Nephron progenitor cell (in vitro differentiated cells): ENCODE data around the gene GAS7.
"Not testable (repeated sequence)": the region's sequence is repeated elsewhere in the genome, so short reads cannot be mapped to it uniquely, and the experiment has no call there.

Source experiments
- DNase-seq: peaks from one replicate; pipeline ENCODE4 v3.0.0; 2021
- H3K27ac Mint-ChIP-seq: 2 replicates; pipeline ENCODE4 v1.8.0; 2021; ENCODE audit warnings: mild to moderate bottlenecking, moderate library complexity, mixed read lengths
- H3K27me3 Mint-ChIP-seq: 2 replicates; pipeline ENCODE4 v1.8.0; 2021; ENCODE audit warnings: mild to moderate bottlenecking, low read depth, mixed read lengths; ENCODE audit not compliant: poor library complexity
- H3K36me3 Mint-ChIP-seq: 2 replicates; pipeline ENCODE4 v1.8.0; 2021; ENCODE audit warnings: low read depth, mixed read lengths
- H3K4me1 Mint-ChIP-seq: 2 replicates; pipeline ENCODE4 v1.8.0; 2021; ENCODE audit warnings: mixed read lengths
- H3K4me3 Mint-ChIP-seq: 2 replicates; pipeline ENCODE4 v1.8.0; 2021; ENCODE audit warnings: mild to moderate bottlenecking, moderate library complexity, mixed read lengths
- H3K9me3 Mint-ChIP-seq: 2 replicates; pipeline ENCODE4 v1.8.0; 2021; ENCODE audit warnings: mild to moderate bottlenecking, moderate library complexity, mixed read lengths
- TF ChIP-seq, protein P1 (sequence below): fragments of 200-600 bp; sonication (generic); IDR thresholded peaks from 2 replicates; pipeline ENCODE4 v1.5.0; 2021; ENCODE audit warnings: antibody characterized with exemption

Gene GAS7

DNA sequence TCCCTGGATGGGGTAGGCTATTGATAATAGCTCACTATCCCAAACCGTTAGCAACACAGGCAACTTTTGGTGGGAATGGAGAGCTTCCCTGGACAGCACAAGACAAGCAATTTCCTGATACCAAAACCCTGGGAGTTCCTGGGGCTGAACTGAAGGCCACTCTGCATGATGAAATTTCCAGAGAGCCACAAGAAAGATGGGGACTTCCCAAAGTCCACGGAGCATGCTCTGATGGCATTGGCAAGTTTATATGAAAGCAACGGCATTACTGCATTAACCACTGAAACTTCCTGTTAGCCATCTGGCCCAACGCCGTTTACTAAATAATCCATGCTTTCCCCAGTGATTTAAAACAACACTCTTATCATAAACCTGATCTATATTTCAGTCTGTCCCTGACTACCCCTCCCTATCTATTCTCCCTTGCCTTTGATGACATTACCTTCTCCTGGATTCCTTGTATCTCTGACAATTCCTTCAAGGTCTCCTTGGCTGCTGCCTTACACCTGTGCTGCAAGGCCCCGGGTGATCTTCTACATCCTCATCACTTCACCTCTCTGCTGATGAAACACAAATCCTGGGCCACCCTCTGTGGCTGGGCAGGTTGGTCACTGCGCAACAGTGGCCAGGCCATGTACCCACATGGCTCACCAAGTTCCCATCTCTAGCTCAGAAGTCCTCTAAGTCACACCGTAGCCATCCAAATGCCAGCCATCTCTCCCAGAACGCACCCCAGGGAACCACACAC lies 184.9 kb downstream of the GAS7 start:
- TF ChIP-seq, protein P1, sequence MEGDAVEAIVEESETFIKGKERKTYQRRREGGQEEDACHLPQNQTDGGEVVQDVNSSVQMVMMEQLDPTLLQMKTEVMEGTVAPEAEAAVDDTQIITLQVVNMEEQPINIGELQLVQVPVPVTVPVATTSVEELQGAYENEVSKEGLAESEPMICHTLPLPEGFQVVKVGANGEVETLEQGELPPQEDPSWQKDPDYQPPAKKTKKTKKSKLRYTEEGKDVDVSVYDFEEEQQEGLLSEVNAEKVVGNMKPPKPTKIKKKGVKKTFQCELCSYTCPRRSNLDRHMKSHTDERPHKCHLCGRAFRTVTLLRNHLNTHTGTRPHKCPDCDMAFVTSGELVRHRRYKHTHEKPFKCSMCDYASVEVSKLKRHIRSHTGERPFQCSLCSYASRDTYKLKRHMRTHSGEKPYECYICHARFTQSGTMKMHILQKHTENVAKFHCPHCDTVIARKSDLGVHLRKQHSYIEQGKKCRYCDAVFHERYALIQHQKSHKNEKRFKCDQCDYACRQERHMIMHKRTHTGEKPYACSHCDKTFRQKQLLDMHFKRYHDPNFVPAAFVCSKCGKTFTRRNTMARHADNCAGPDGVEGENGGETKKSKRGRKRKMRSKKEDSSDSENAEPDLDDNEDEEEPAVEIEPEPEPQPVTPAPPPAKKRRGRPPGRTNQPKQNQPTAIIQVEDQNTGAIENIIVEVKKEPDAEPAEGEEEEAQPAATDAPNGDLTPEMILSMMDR = no peak
- Mint-ChIP-seq H3K36me3 (no peaks in the 10 kb centered on the region), H3K4me3 (no peak overlapping the region), H3K4me1 (peaks cover 17% of the 10 kb centered on the region), H3K27me3 (peaks cover 17% of the 10 kb centered on the region), H3K27ac (no peak overlapping the region), H3K9me3 (peaks cover 3% of the 10 kb centered on the region)
- DNase-seq = no peak

- TF ChIP-seq, protein P1 = no peak
- H3K4me1 Mint-ChIP-seq = peaks cover 10% of the 10 kb centered on the region
- no peaks in the 10 kb centered on the region for H3K36me3 Mint-ChIP-seq
- H3K27me3 Mint-ChIP-seq = peaks cover 20% of the 10 kb centered on the region
- no peak for DNase-seq
- H3K4me3 Mint-ChIP-seq = no peak overlapping the region
- peaks cover 3% of the 10 kb centered on the region for H3K9me3 Mint-ChIP-seq
- H3K27ac Mint-ChIP-seq = no peak overlapping the region
Observed at GRCh38 chr17:10010752-10011151, 187.7 kb downstream of the GAS7 start.

GRCh38 chr17:10003705-10004104 lies 194.7 kb downstream of the GAS7 start:
- no peaks in the 10 kb centered on the region for H3K36me3 Mint-ChIP-seq
- no peak overlapping the region for H3K27ac Mint-ChIP-seq
- no peak overlapping the region for H3K4me3 Mint-ChIP-seq
- no peaks in the 10 kb centered on the region for H3K4me1 Mint-ChIP-seq
- TF ChIP-seq, protein P1 = no peak
- H3K27me3 Mint-ChIP-seq = peaks cover 47% of the 10 kb centered on the region
- peaks cover 1% of the 10 kb centered on the region for H3K9me3 Mint-ChIP-seq
- DNase-seq = no peak

GRCh38 chr17:10002567-10003360 lies 195.6 kb downstream of the GAS7 start:
- H3K4me1 Mint-ChIP-seq, H3K9me3 Mint-ChIP-seq, H3K27ac Mint-ChIP-seq, H3K36me3 Mint-ChIP-seq, H3K4me3 Mint-ChIP-seq, DNase-seq: not testable (repeated sequence)
- H3K27me3 Mint-ChIP-seq = peaks cover 47% of the 10 kb centered on the region

DNA sequence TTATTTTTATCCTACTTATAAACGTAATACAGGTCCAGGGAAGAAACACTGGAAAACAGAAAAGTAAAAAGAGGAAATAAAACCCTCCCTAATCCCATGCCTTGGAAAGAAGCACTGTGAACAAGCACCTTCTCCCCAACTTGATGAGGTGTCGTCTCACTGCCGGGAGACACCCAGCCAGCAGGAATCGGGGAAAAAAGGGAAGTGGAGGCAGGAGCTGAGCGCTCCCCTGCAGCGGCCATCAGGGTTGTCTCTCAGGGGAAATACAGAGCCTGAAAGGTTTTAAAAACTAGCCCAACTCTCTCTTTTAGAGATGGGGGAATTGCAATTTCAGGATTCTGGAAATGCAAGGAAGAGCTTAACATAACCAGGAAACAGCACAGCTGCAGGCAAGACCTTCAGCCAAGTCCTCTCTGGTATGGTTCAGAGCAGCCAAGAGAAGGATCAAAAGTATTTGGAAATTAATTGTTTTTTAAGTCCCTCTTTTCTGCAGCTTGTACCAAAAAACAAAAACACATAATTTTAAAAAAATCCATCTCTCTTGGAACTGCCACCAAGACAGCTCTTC lies 197.0 kb downstream of the GAS7 start:
- no peak overlapping the region for H3K27ac Mint-ChIP-seq
- H3K36me3 Mint-ChIP-seq = no peaks in the 10 kb centered on the region
- no peak for DNase-seq
- H3K4me3 Mint-ChIP-seq = no peak overlapping the region
- peaks cover 46% of the 10 kb centered on the region for H3K27me3 Mint-ChIP-seq
- no peaks in the 10 kb centered on the region for H3K9me3 Mint-ChIP-seq
- H3K4me1 Mint-ChIP-seq = no peaks in the 10 kb centered on the region
- TF ChIP-seq, protein P1 = no peak

GRCh38 chr17:9999919-10000695 lies 198.3 kb downstream of the GAS7 start:
- TF ChIP-seq, protein P1 = no peak
- no peak overlapping the region for H3K4me3 Mint-ChIP-seq
- peaks cover 46% of the 10 kb centered on the region for H3K27me3 Mint-ChIP-seq
- no peaks in the 10 kb centered on the region for H3K4me1 Mint-ChIP-seq
- no peaks in the 10 kb centered on the region for H3K9me3 Mint-ChIP-seq
- DNase-seq = no peak
- H3K36me3 Mint-ChIP-seq = no peaks in the 10 kb centered on the region
- no peak overlapping the region for H3K27ac Mint-ChIP-seq
